HG03469 (cell line): Measurements from ENCODE around the gene MON2.
A peak's percentile ranks its signal among the peaks of the same experiment; 100 is the strongest.
"Not testable (repeated sequence)": the region's sequence is repeated elsewhere in the genome, so short reads cannot be mapped to it uniquely, and the experiment has no call there.

Experiments used
- ATAC-seq: cut with Tn5 transposase; IDR thresholded peaks from one replicate; pipeline ENCODE4 v1.9.1; 2021; ENCODE audit warnings: mild to moderate bottlenecking, moderate library complexity, moderate number of reproducible peaks; ENCODE audit not compliant: unreplicated experiment

MON2 gene

DNA sequence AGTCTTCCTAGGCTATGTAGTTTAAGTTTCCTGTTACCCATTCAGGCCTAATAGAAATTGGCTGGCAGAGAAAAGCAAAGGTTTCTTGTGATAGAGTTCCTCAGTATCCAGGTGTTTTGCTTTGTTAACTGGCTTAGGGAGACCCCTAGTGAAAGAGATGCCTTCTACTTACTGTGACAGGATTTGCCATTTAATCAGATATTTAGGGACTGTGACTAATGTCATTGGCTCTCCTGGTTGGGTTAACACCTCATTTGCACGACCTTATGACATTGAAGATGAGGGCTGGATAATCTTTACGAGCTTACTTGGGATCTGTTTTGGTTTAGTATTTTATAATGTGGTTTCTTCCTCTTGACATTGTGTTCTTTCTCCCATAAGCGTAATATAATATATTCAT is 5.8 kb downstream of the MON2 start:
- no peak for ATAC-seq

DNA sequence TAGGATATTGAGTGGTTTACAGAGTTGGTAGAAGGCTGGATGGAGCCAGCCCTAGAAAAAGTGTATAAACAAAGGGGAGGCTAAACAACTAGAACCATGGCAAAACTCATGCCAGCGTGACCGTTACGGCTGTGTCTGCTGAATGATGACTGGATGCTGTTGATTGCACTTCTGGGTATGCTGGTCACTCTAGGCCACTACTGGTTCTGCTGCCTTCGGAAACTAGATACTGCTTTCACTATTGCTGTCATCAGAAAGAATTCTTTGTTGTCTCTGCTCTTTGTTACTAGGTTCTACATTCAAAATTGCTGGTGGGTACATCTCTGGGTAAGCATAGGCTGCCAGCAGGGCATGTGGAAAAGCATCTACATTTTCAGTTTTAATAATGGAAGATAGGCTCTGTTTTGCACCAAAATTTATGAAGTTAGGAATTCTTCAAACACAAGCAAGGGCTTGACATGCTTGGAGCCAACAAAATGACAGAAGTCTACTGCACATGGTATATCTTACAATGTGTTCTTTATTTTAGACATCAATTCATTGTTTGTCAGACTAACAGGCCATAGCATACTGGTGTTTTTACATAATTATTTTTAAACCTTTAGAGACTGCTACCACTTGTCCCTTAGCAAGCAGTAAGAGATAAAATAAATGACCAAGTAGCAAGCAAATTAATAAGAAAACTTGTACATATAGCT is 15.4 kb downstream of the MON2 start:
- ATAC-seq, result no peak

DNA sequence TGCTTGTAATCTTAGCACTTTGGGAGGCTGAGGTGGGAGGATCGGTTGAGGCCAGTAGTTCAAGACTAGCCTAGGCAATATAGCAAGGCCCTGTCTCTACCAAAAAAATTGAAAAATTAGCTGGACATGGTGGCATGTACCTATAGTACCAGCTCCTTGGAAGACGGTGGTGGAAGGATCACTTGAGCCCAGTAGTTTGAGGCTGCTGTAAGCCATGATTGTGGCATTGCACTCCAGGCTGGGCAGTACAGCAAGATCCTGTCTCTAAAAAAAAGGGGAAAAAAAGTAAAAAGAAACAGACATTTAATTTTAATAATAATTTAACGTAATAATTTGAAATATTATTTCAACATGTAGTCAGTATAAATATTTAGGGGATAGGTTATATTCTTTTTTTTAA is 16.1 kb downstream of the MON2 start:
- no peak for ATAC-seq

DNA sequence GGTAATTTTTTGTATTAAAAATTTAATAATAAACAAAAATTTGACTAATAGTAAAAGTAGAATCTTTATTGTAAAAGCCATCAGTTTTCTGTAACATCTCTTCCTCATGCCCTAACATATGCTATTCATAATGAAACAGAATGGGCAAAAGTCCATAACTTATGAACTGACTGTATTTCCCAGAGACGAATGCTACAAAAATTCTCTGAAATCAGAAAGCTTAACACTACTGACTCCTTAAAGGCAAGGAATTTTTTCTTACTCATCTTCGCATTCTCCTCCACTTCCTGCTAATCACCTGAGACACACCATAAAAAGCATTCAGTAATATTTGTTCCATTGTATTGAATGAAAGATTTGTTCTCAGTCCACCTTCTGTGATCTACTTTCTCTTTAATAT is 17.6 kb downstream of the MON2 start:
- no peak for ATAC-seq

DNA sequence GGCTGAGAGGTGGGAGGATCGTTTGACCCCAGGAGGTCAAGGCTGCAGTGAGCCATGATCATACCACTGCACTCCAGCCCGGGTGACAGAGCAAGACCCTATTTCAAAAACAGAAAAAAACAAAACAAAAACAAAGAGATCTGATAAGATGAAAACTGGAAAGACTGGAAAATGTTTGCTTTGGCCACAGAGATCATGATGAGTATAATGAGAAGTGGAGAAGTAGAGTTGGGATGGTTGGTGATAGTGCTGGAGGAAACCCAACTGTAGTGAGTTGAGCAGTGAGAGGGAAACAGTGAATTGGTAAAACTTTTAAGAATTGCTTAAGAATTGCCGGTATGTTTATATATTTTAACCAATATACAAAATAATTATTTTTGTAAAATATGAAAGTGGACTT is 39.2 kb downstream of the MON2 start:
- ATAC-seq, result no peak

DNA sequence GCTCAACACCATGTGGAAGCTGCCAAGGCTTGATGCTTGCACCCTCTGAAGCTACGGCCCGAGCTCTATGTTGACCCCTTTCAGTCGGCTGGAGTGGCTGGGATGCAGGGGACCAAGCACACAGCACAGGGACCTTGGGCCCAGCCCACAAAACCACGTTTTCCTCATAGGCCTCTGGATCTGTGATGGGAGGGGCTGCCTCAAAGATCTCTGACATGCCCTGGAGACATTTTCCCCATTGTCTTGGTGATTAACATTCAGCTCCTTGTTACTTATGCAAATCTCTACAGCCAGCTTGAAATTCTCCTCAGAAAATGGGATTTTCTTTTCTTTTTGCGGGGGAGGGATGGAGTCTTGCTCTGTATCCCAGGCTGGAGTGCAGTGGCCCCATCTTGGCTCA is 46.3 kb downstream of the MON2 start:
- no peak for ATAC-seq

DNA sequence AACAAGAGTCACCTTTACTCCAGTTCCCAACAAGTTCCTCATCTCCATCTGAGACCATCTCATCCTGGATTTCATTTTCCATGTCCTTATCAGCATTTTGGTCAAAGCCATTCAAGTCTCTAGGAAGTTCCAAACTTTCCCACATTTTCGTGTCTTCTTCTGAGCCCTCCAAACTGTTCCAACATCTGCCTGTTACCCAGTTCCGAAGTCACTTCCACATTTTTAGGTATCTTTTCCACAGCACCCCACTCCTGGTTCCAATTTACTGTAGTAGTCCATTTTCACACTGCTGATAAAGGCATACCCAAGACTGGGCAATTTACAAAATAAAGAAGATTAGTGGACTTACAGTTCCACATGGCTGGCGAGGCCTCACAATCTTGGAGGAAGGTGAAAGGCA is 47.5 kb downstream of the MON2 start:
- ATAC-seq, result not testable (repeated sequence)

DNA sequence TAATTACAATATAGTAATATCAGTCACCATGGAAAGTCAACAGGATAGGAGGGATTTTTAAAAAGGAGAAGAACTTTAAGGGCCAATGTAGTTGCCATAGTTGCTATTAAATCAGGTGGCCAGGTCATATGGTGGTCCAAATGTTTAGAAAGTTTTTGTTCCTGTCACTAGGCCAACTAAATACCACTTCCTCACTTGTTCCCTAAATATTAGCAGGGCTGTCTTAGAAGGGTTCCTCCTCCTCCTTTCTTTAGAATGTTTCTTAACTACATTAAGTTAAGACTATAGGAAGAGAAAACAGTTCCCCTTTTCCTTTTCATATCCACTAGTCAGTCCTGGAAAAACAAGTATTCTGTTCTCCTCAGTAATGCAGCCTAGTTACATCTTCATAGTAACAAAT is 50.3 kb downstream of the MON2 start:
- ATAC-seq, result no peak

DNA sequence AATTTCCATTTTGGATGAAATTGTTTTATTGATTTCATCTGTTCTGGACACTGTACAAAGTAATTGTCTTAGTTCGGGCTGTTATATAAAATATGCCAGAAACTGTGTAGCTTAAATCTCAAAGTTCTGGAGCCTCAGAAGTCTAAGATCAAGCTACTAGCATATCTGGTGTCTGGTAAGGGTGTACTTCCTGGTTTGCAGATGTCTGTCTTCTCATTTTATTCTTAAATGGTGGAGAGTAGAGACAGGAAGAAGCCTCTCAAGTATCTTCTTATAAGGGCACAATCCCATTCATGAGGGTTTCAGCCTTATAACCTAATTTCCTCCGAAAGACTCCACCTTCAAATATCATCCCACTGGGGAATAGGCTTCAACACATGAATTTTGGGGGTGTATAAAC is 51.3 kb downstream of the MON2 start:
- ATAC-seq, result no peak

DNA sequence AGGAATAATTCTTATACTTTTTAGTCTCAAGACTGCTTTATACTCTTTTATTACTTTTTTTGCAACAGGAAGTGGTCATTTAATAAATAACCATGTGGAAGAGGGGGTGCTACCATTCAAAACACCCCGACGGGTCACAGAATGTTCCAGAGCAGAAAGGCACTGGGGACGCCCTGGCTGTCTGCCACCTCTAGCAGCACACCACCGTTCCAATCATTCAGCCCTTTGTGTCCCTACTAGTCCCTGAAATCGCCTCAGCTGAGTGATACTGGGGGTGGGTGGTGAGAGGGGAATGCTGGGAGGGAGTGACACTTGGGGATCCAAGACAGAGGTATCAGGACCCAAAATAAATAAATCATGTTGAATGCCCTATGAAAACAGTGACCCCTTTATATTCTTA is 52.4 kb downstream of the MON2 start:
- no peak for ATAC-seq

DNA sequence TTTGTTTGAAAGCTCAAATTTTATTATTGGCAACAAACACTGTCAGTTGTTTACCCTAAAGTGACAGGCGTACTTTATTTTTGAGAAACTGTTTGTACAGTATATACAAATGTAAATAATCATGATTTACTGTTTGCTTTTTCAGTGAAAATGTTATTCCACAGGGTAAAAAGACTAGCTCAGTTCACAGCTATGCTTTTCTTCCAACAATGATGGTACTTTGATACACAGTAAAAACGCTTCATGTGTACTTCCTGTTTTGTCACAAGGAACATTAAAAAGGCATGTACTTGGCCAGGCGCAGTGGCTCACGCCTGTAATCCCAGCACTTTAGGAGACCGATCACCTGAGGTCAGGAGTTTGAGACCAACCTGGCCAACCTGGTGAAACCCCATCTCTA is 53.7 kb downstream of the MON2 start:
- no peak for ATAC-seq

DNA sequence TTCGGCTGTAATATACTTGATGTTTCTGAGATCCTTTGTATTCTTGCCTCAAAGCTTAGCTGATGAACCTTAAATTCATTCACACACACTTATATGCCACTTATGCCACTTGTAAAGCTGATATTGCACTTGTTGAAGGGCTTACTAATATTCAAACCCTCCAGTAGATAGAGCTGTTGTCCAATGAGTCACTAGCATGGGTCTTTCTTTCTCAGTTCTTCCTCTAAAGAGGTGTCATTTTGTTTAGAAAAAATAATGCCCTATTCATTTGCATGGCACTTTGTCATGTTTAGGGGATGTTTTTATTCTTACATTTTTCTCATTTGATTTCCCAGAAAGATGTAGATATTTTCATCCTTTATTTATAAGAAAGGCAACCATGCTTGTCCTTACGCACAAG is 56.4 kb downstream of the MON2 start:
- peak; percentile 46 for ATAC-seq

DNA sequence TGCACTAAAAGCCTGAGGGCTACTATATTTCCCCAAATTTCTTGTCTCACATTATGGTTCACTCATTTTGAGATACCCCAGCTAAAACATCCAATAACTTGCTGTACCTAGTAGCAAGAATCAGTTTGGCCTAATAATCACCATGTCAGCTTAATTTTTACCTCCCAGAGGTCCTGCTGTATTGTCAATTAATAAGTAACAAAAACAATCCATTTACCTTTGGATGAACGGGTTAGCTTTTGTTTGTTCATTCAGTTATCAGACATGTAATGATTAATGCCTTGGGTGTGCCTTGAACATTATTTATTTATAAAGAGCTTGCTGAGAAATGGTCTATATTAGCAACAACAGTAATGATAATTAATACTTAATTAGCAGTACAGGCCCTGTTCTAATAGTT is 57.0 kb downstream of the MON2 start:
- no peak for ATAC-seq

DNA sequence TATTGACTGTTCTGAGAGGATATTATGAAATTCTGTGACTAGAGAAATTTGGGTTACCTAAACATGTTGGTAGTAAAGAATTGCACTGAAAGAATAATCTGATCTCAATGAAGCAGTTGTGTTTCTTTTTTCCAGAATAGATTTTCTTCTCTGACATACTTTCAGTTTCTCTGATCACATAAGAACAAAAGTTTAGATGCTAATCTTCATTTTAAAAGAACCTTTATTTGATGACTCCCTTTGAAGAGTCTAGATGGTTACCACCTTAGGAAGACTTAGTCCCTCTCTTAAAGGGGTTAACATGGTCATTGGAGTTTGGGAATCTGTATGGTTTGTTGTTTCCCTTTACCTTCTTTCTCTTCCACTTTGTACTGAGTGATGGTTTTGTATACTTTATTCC is 58.6 kb downstream of the MON2 start:
- no peak for ATAC-seq

DNA sequence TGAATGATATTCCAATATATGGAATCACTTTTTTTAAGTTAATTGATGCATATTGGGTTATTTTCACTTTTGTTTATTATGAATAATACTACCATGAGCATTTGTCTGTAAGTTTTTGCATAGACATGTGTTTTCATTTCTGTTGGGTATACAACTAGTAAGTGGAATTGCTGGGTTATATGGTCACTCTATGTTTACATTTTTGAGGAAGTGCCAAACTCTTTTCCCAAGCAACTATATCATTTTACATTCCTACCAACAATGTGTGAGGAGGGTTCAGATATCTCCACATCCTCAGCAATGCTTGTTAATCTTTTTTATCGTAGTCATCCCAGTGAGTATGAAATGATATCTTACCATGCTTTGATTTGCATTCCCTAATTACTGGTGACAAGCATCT is 64.0 kb downstream of the MON2 start:
- ATAC-seq, result no peak

DNA sequence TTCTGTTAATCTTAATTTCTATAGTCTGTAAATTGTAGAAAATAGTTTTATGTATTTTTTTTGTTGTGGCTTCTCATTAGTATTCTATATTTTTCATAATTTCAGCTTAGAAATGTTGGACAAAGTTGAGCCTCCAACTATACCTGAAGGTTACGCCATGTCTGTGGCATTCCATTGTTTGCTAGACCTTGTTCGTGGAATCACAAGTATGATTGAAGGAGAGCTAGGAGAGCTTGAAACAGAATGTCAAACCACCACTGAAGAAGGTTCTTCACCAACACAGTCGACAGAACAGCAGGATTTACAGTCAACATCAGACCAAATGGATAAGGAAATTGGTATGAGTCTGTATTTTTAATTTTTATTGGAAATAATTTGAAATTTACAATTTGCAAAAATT is 65.7 kb downstream of the MON2 start:
- no peak for ATAC-seq

DNA sequence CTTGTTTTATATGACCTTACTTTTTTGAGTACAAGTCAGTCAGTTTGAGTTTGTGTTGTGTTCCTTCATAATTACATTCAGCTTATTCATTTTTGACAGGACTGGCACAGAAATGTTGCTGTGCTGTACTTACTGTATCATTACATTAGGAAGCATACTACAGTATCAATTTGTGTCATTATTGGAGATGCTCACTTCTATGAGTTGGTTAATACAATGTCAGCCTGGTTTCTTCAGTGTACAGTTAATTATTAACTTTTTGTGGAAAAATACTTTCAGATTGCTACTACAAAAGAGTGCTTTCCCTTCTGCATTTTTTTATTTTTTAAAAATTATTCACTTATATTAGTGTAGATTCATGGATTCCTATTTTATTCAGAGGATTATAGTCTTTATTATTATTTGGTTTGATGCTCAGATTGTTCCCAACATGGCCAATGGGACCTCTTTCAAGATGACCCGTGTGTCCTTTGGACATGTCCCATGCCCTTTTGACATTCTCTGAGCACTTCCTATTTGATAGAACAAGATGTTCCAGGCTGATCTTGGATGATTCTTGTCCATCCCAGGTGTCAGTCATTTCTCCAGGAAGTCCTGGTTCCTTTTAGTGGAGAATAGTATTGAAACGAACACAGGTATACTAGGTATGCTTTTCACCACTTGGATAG is 66.6 kb downstream of the MON2 start:
- no peak for ATAC-seq

DNA sequence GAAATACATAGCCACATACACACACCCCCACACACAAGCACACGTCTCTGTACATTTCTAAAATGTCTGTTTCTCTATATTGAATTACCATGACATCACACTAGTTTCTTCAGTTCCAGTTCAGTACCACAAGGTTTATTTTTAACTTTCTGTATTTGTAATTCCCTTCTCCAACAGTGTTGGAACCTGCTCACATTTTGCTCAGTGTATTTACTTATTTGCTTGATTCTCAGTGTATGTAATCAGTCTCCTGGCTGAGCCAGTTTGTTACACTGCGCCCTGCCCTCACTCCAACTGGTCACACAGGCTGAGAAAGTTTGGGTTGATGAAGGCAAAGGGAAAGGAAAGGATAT is 67.1 kb downstream of the MON2 start:
- peak; percentile 68 for ATAC-seq

DNA sequence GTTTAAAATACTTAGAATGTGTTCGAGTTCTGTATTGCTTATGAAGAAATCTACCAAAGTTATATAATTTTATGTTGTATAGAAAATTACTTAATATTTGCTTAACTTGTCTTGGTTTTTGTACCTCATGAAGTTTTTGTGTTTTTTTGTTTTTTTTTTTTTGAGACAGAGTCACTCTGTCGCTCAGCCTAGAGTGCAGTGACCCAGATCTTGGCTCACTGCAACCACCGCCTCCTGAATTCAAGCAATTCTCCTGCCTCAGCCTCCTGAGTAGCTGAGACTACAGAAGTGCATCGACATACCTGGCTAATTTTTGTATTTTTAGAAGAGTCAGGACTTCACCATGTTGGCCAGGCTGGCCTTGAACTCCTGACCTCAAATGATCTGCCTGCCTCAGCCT is 69.9 kb downstream of the MON2 start:
- ATAC-seq, result no peak

DNA sequence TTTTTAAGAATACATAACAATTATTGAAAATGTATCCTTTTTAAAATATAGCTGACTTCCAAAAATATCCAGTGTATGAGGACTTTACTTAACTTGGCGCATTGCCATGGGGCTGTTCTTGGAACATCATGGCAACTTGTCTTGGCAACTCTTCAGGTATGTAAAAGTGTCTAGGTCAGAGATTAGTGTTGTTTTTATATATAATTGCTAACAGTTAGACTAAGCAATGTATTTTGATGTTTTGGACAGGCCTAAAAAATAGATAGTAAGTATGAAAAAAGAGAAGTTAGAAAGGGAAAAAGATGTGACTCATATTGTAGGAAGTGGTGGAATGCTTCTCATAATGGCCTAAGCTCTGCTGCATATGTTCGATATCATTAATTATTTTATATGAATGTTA is 70.9 kb downstream of the MON2 start:
- ATAC-seq, result no peak

DNA sequence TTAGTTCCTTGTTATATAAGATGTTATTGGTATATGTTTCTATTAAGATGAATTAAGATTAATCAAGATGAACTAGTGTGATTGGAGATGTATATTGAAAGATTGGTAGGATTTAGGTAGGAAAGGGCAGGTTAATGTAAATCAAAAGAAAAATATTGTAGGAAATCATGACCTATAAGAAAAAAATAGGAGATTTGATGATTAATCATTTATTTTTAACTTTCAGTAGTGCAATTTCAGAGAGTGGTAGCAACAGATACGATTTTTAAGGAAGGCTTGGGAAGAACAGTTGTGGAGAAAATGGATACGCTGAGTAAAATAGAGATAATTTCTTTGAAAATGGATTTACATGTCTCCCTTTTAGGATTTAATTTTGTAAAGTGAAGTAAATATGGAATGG is 73.7 kb downstream of the MON2 start:
- ATAC-seq, result no peak

DNA sequence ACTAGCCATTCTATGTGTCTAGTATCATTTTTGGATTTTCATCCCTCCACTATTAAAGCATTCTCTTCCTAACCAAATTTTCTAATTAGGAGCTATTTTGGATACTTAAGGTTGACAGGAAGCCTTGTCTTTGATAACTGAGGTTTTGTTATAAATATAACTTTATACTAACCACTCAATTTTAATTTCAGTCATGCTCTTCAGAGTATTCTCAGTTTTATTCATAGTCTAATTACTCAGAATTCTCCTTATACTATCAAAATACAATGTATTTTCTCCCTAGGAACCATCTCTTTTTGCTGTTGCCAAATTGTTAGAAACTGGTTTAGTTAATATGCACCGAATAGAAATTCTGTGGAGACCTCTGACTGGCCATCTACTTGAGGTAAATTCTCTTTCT is 76.2 kb downstream of the MON2 start:
- ATAC-seq, result no peak

DNA sequence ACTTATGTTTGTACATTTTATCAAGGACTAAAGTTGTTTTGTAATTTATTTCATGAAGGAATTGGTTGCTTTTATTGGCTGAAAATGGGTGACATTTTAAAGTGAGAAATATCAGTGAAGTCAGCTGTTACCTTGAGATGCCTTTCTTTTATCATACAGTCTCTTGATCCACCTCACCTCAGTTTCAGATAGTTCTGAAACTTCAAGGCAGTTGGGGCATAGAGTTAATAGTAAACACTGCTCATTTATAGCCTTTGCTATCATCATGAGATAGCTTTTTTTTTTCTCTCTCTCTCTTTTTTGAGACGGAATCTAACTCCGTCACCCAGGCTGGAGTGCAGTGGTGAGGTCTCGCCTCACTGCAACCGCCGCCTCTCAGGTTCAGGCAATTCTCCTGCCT is 76.7 kb downstream of the MON2 start:
- no peak for ATAC-seq
